HG02885 (cell line): ENCODE results near the gene PRRT2.
A peak's percentile ranks its signal among the peaks of the same experiment; 100 is the strongest.
"Not testable (repeated sequence)": the region's sequence is repeated elsewhere in the genome, so short reads cannot be mapped to it uniquely, and the experiment has no call there.

Experiments
- ATAC-seq: cut with Tn5 transposase; IDR thresholded peaks from one replicate; pipeline ENCODE4 v1.9.1; 2021; ENCODE audit warnings: mild to moderate bottlenecking; ENCODE audit not compliant: unreplicated experiment, poor library complexity

PRRT2 gene

DNA sequence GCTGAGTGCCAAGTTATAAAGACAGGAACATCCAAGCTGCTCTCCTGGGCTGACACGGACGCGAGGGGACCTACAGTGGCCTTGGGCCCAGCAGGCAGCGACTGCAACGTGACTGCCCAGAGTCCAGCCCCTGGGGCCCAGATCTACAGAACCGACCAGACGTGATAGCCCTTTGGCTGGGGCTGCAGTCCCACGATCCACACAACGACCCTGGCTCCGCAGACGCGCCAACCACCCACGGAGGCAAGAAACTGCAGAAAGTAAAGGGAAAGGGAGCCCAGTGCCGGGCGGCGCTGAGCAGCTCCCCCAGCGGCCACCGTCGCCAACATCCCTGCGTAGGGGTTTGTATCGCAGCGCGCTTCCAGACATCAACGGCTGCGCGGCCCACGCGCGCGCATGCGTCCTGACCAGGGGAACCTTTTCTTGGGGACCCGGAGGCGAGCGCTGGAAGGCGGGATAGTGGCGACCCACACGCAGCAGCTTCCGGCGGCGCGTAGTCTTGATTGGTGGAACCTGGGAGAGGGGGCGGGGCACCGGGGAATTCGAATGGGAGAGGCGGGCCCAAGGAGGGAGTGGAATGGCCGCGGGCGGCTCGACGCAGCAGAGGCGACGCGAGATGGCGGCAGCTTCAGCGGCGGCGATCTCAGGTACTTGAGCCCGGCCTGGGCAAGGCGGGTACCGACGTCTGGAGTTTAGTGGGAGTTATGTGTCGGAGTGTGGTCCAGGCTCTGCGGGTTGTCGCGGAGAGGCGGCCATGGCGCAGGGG is 21.6 kb upstream of the PRRT2 start, which contains the start of gene KIF22:
Gene KIF22, plus strand, starts transcription at position 569 of the 766 bp plus-strand sequence. Its CDS starts 9 bp downstream, at position 578.
- peak; percentile 97 for ATAC-seq

DNA sequence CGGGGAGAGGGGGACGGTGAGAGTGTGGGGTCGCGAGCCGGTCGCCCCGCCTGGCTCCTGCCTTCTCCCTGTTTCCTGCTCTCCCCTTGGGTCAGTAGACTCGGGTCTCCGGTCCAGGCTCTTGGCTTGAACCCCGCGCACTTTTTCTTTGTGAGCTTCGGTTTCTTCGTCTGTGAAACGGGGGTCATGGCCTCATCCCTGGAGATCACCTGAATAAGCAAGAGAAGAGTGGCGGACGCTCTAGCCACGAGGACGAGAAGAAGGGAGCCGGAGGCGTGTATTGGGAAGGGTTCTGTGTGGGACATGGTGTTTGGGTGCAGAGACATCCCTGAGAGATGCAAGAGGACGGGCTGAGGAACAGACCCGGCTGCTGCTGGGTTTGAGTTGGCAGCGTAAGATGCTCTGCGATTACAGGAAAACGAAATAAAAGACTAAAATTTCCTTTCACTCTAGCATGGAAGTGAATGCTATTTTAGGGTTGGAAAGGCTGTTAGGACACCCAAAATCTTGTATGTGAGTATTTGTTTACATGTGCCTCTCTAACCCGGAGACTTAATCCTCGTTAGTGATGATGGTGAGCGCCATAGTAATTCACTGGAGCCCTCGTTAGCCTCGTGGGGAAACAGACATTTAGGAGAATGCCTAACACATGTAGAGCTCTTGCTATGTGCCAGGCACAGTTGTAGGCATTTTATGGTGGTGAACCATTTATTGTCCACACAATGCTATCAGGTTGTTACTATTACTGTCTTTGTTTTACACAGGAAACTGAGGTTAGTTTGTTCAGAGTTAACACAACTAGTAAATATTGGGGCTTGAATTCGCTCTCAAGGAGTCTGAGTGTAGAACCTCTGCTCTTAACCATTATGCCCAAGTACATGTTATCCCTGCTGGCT is 20.8 kb upstream of the PRRT2 start:
- ATAC-seq: no peak

DNA sequence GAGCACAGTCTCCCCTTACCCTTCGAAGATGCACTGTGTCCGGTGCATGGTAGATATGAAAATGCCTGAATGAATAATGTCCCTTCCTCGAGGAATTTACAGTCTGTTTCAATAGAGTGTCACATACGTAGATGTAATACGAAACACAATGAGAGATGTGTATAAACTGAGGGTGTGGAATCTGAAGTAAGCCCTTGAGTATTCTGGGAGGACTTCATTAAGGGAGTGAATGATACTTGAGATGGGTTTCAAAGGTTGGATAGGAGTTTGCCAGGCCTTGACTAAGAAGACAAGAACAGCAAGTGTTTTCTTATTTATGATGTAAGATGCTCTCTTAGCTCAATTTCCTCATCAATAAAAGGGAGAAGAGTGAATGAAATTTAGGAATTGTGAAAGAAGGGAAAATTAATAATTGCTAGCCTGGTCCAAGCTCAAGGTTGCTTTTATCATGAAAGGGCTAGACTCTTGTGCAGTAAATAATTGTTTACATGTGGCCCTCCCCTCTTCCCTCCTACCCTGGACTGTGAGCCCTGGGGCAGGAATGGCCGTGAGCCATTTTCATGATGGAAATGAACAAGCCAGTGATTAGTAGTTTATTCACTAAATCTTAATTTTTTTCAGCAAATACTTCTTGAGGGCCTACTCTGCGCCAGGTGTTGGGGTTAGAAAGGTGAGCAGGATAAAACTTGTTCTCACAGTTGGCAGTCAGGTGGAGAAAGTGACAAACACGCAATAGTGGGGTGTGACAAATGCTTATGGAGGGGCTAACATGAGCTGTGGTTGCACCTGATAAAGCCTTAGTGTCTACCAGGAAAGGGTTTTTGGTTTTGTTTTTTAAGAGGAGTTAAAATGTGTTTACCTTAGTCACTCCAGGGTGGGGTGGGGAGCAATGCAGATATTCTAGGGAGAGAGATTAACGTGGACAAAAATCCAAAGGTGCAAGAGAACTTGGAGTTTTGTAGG is 19.9 kb upstream of the PRRT2 start:
- no peak for ATAC-seq

- ATAC-seq: not testable (repeated sequence)
Observed at GRCh38 chr16:29793153-29793552, 18.8 kb upstream of the PRRT2 start.

DNA sequence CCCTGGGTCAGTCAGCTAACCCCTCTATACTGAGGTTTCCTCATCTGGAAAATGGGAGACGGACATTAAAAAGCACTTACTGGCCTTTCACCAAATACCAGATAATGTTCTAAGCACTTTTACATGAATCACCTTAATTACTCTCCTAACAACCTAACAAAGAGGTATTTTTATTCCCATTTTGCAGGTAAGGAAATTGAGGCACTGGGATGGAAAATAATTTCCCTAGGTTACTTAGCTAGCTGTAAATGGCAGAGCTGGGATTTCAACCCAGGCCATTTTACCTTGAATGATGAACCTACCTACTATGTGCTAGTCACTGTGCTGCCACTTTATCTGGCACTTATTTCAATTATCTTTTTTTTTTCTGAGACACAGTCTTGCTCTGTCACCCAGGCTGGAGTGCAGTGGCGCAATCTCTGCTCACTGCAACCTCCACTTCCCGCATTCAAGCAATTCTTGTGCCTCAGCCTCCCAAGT is 17.7 kb upstream of the PRRT2 start:
- no peak for ATAC-seq

DNA sequence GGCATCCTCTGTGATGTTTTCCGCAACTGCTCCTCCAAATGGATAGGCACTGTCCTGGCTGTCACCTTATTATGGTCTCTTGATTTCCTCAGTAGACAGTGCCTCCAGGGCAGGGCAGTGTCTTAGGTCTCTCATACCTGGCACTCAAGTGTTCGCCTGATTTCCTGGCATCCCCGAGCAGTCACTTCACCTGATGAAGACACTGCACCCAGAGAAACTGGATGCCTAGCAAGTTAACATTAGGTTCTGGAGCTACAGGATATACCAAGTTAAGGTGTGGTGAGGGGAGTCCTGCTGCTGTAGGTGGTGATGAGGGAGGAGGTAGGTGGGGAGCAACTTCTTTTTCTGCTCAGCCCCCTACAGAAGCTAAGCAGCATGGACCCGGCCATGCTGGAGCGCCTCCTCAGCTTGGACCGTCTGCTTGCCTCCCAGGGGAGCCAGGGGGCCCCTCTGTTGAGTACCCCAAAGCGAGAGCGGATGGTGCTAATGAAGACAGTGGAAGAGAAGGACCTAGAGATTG is 9.5 kb upstream of the PRRT2 start:
- no peak for ATAC-seq

- ATAC-seq: no peak
Observed at GRCh38 chr16:29804020-29804419, 8.0 kb upstream of the PRRT2 start.

- ATAC-seq: no peak
Observed at GRCh38 chr16:29804455-29805231, 7.3 kb upstream of the PRRT2 start.

DNA sequence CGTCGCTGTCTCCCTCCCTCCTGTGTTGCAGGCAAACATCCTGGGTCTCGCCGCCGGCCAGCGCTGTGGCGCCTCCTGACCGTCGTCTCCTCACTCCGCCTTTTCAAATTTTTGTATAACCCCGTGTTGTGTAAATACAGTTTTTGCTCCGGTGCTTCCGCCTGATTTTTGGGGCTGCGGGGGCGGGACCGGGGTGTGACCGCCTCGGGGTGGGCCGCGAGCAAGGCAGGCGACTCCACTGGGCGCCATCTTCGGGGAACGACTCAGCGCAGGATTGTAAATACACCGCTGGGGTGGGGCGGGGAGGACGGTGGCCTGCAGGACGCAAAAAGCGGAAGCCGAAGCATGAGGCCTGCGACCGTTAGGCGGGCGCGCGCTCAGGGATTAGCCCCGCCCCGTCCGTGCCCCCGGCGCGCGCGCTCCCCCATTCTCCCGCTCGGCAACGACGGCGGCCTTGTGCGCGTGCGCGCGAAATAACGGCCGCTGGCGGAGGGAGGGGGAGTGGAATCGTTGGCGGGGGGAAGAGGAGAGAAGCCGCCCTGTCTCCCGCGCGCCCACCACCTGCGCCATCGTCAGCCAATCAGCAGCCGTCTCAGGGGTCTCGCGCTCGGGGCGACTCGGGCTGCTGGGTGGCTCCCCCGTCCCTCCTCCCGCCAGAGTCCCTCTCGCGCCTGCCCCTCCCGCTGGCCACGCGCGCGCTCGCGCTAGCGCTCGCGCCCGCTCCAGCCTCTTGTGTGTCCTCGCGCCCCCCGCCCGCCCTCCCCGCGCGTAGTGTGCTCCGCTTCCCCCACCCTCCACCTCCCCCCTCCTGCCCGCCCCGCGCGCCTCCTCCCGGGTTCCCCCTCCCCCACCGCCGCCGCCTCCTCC is 6.5 kb upstream of the PRRT2 start:
- ATAC-seq: peak; percentile 62

GRCh38 chr16:29806099-29806579 is 5.9 kb upstream of the PRRT2 start, which contains the start of gene MAZ:
Gene MAZ, plus strand, starts transcription at chr16:29806529. Its CDS starts 173 bp downstream, at chr16:29806702.
- ATAC-seq: peak; percentile 25

DNA sequence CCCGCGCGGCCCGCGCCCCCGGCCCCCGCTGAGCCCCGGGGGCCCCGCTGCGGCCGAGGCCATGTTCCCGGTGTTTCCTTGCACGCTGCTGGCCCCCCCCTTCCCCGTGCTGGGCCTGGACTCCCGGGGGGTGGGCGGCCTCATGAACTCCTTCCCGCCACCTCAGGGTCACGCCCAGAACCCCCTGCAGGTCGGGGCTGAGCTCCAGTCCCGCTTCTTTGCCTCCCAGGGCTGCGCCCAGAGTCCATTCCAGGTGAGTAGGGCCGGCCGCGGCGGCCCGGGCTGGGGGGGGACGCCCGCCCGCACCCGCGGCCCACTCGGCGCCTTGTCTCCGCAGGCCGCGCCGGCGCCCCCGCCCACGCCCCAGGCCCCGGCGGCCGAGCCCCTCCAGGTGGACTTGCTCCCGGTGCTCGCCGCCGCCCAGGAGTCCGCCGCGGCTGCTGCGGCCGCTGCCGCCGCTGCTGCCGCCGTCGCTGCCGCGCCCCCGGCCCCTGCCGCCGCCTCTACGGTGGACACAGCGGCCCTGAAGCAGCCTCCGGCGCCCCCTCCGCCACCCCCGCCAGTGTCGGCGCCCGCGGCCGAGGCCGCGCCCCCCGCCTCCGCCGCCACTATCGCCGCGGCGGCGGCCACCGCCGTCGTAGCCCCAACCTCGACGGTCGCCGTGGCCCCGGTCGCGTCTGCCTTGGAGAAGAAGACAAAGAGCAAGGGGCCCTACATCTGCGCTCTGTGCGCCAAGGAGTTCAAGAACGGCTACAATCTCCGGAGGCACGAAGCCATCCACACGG is 5.2 kb upstream of the PRRT2 start:
- peak; percentile 0 for ATAC-seq

DNA sequence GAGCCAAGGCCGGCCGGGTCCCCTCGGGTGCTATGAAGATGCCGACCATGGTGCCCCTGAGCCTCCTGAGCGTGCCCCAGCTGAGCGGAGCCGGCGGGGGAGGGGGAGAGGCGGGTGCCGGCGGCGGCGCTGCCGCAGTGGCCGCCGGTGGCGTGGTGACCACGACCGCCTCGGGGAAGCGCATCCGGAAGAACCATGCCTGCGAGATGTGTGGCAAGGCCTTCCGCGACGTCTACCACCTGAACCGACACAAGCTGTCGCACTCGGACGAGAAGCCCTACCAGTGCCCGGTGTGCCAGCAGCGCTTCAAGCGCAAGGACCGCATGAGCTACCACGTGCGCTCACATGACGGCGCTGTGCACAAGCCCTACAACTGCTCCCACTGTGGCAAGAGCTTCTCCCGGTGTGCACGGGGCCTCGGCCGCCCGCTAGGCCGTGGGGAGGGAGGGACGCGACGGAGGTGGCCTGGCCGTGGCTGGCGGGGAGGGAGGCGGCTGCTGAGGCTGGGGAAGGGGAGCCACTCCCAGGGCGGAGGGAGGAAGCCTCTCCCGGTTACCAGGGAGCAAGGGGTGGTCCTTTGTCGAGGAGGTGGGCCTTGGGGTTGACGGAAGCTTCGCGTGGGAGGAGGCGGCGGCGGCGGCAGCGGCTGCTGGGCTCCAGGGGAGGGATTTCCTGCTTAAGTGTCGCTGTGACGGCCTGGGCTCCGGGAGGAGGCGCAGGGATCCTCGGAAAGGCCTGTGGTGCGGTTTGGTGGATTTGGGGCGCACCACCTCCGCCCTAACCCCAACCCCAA is 4.4 kb upstream of the PRRT2 start:
- peak; percentile 20 for ATAC-seq

DNA sequence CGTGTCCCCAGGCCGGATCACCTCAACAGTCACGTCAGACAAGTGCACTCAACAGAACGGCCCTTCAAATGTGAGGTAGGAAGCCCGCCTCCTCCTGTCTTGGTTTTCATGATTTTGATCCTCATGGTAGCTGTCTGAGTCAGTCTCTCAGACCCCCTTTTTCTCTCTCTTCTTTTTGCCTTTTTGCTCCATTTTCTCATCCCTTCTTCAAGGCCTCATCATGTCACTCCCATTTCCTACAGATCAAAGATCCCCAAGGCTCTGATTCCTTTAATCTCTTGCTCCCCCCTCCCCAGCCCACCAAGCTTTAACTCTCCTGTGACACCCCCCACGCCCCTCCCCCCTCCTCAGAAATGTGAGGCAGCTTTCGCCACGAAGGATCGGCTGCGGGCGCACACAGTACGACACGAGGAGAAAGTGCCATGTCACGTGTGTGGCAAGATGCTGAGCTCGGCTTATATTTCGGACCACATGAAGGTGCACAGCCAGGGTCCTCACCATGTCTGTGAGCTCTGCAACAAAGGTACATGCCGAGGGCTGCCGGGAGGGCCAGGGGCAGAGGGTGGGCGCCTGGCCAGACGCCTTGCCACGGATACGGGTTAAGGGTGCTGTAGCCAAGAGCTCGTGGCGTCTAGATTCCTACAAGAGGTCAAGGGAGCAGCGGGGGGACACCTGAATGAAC is 3.6 kb upstream of the PRRT2 start:
- ATAC-seq: no peak

GRCh38 chr16:29809031-29809747 is 2.8 kb upstream of the PRRT2 start:
- no peak for ATAC-seq
